22Rv1 (cell line): ENCODE results near the gene ATXN1.

Experiments
- CTCF ChIP-seq: fragments of 450-650 bp; IDR thresholded peaks from 2 replicates; pipeline ENCODE4 v1.5.1; 2017; ENCODE audit warnings: mild to moderate bottlenecking
- ZFX ChIP-seq: fragments of 450-650 bp; IDR thresholded peaks from 2 replicates; pipeline ENCODE4 v1.6.1; 2017; ENCODE audit warnings: antibody characterized with exemption, borderline replicate concordance

GRCh38 chr6:16754274-16754673 is 7.0 kb downstream of the ATXN1 start:
- TF ChIP-seq CTCF (no peak), ZFX (no peak)
